ENCODE measurements around the gene ERC1. TPM values are rescaled to one million over a fixed set of nuclear protein-coding genes. Genes with fewer than 3 reads are reported as not detected.

Gene ERC1
- total and polyA plus RNA-seq, 2 experiments from 2014 or later = 18.4 to 29.7 TPM

- WGBS (ENCODE audit: low lambda C conversion rate, missing lambda C conversion rate) = 2% methylated on average over 54 of the region's 58 CpGs
- Histone ChIP-seq H2AFZ (peak within 1 kb of the TSS; percentile 60), H3K9me2 (replicated peaks; ENCODE audit: insufficient read depth) (no peaks in the 10 kb centered on the region)
Measured at GRCh38 chr12:949453-950191, 41.4 kb upstream of the ERC1 start, which contains the start of gene RAD52. TSS of gene RAD52 (minus strand) at chr12:949694. CDS start at chr12:933058, 16,636 bp downstream.

GRCh38 chr12:951176-951575 lies 39.8 kb upstream of the ERC1 start:
- H3K9me2 ChIP-seq (replicated peaks; ENCODE audit: insufficient read depth) = no peaks in the 10 kb centered on the region
- no peak overlapping the region for H3K4me2 ChIP-seq
- WGBS (ENCODE audit: low lambda C conversion rate, missing lambda C conversion rate) = 45% methylated on average over 1 of the region's 1 CpG
- DNase-seq (ENCODE audit: low spot score) = peak; percentile 45
- no peak overlapping the region for H2AFZ ChIP-seq
- H3K36me3 ChIP-seq (replicated peaks; ENCODE audit: insufficient read depth, low read depth) = no peaks in the 10 kb centered on the region
- no peak for TF ChIP-seq EZH2 (IDR thresholded peaks at IDR 0.05; ENCODE audit: borderline replicate concordance)
- peak overlapping the region; percentile 65 for H3K27ac ChIP-seq
- H3K9me3 ChIP-seq (ENCODE audit: low read depth) = no peaks in the 10 kb centered on the region
- peaks cover 15% of the 10 kb centered on the region for H3K4me1 ChIP-seq (ENCODE audit: insufficient read depth)
- no peaks in the 10 kb centered on the region for H4K20me1 ChIP-seq (ENCODE audit: insufficient read depth, poor library complexity, severe bottlenecking)
- no peak overlapping the region for H3K4me3 ChIP-seq
- H3K27me3 ChIP-seq = no peaks in the 10 kb centered on the region
- peaks cover 25% of the 10 kb centered on the region for H3K79me2 ChIP-seq

More at GRCh38 chr12:949453-950191, 41.4 kb upstream of the ERC1 start, which contains the start of gene RAD52:
- no peaks in the 10 kb centered on the region for H3K36me3 ChIP-seq (replicated peaks; ENCODE audit: insufficient read depth, low read depth)
- peak within 1 kb of the TSS; percentile 61 for H3K4me3 ChIP-seq
- H3K9me3 ChIP-seq (ENCODE audit: low read depth) = no peaks in the 10 kb centered on the region
- H3K27ac ChIP-seq = peak within 1 kb of the TSS; percentile 92
- H4K20me1 ChIP-seq (ENCODE audit: insufficient read depth, poor library complexity, severe bottlenecking) = no peaks in the 10 kb centered on the region
- H3K27me3 ChIP-seq = no peaks in the 10 kb centered on the region
- H3K4me2 ChIP-seq = peak within 1 kb of the TSS; percentile 91
- H3K4me1 ChIP-seq (ENCODE audit: insufficient read depth) = peaks cover 15% of the 10 kb centered on the region
- TF ChIP-seq CTCF (IDR thresholded peaks at IDR 0.05; ENCODE audit: poor library complexity) = peak; percentile 99
- no peak for TF ChIP-seq EZH2phosphoT487 (IDR thresholded peaks at IDR 0.05; ENCODE audit: low read depth, severe bottlenecking, unreplicated experiment)
- no peak for TF ChIP-seq EZH2 (IDR thresholded peaks at IDR 0.05; ENCODE audit: borderline replicate concordance)
- peak; percentile 99 for DNase-seq (ENCODE audit: low spot score)
- H3K79me2 ChIP-seq = peaks cover 41% of the 10 kb centered on the region

- TF ChIP-seq EZH2 (IDR thresholded peaks at IDR 0.05; ENCODE audit: borderline replicate concordance) = no peak
- peaks cover 7% of the 10 kb centered on the region for H3K4me1 ChIP-seq (ENCODE audit: insufficient read depth)
- no peak overlapping the region for H3K27ac ChIP-seq
- no peaks in the 10 kb centered on the region for H4K20me1 ChIP-seq (ENCODE audit: insufficient read depth, poor library complexity, severe bottlenecking)
- H3K4me2 ChIP-seq = no peak overlapping the region
- H3K9me2 ChIP-seq (replicated peaks; ENCODE audit: insufficient read depth) = no peaks in the 10 kb centered on the region
- 89% methylated on average over 7 of the region's 7 CpGs for WGBS (ENCODE audit: low lambda C conversion rate, missing lambda C conversion rate)
- no peak overlapping the region for H3K4me3 ChIP-seq
- H3K9me3 ChIP-seq (ENCODE audit: low read depth) = no peaks in the 10 kb centered on the region
- H3K79me2 ChIP-seq = peaks cover under 1% of the 10 kb centered on the region
- H2AFZ ChIP-seq = no peak overlapping the region
- no peak for DNase-seq (ENCODE audit: low spot score)
- no peaks in the 10 kb centered on the region for H3K36me3 ChIP-seq (replicated peaks; ENCODE audit: insufficient read depth, low read depth)
- H3K27me3 ChIP-seq = no peaks in the 10 kb centered on the region
Measured at GRCh38 chr12:953776-954175, 37.2 kb upstream of the ERC1 start.

- H3K4me2 ChIP-seq = no peak overlapping the region
- H3K27me3 ChIP-seq = no peaks in the 10 kb centered on the region
- TF ChIP-seq EZH2phosphoT487 (IDR thresholded peaks at IDR 0.05; ENCODE audit: low read depth, severe bottlenecking, unreplicated experiment) (no peak), CTCF (IDR thresholded peaks at IDR 0.05; ENCODE audit: poor library complexity) (no peak), EZH2 (IDR thresholded peaks at IDR 0.05; ENCODE audit: borderline replicate concordance) (no peak)
- no peaks in the 10 kb centered on the region for H3K9me2 ChIP-seq (replicated peaks; ENCODE audit: insufficient read depth)
- no peaks in the 10 kb centered on the region for H3K9me3 ChIP-seq (ENCODE audit: low read depth)
- no peak overlapping the region for H3K4me3 ChIP-seq
- no peak overlapping the region for H3K27ac ChIP-seq
- no peaks in the 10 kb centered on the region for H3K36me3 ChIP-seq (replicated peaks; ENCODE audit: insufficient read depth, low read depth)
- no peaks in the 10 kb centered on the region for H4K20me1 ChIP-seq (ENCODE audit: insufficient read depth, poor library complexity, severe bottlenecking)
- H2AFZ ChIP-seq = no peak overlapping the region
- no peaks in the 10 kb centered on the region for H3K79me2 ChIP-seq
- no peak for DNase-seq (ENCODE audit: low spot score)
- peaks cover 7% of the 10 kb centered on the region for H3K4me1 ChIP-seq (ENCODE audit: insufficient read depth)
Measured at GRCh38 chr12:954741-955140, 36.3 kb upstream of the ERC1 start.

Measured in hepatocyte (in vitro differentiated cells).